Measurements from ENCODE around the gene ZNF641.

DNA sequence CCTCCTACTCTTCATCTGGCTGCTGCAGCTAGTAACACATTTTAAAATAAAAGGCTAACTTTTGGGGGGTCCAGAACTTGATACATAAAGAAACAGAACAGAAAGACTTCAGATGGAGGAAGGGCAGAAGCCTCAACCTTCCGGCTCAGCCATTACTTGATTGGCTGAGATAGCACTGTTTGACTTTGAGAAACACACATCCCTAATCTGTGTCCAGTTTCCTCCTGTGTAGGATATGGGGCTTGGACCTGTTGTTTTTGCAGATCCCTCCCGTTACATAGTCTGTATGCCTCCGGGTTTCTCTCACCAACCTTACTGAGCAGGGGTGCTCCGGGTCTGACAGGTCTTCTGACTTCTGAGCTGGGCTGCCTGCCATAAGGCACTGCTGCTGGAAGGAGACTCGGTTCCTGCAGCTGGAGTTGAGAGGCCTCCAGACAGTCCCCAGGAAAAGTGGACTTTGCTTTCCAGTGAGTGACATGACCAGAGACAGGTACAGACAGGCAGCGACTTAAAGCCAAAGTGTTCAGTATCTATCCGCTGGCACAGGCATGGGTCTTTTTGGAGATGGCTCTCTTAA, 8.3 kb upstream of the ZNF641 start:
- TF ChIP-seq, protein P1, sequence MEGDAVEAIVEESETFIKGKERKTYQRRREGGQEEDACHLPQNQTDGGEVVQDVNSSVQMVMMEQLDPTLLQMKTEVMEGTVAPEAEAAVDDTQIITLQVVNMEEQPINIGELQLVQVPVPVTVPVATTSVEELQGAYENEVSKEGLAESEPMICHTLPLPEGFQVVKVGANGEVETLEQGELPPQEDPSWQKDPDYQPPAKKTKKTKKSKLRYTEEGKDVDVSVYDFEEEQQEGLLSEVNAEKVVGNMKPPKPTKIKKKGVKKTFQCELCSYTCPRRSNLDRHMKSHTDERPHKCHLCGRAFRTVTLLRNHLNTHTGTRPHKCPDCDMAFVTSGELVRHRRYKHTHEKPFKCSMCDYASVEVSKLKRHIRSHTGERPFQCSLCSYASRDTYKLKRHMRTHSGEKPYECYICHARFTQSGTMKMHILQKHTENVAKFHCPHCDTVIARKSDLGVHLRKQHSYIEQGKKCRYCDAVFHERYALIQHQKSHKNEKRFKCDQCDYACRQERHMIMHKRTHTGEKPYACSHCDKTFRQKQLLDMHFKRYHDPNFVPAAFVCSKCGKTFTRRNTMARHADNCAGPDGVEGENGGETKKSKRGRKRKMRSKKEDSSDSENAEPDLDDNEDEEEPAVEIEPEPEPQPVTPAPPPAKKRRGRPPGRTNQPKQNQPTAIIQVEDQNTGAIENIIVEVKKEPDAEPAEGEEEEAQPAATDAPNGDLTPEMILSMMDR (IDR thresholded peaks at IDR 0.05) = no peak
- no peak for TF ChIP-seq POLR2A (IDR thresholded peaks at IDR 0.05)

All from tibial nerve (tissue), 3 donors.